ENCODE results near the gene BCL2L15.

DNA sequence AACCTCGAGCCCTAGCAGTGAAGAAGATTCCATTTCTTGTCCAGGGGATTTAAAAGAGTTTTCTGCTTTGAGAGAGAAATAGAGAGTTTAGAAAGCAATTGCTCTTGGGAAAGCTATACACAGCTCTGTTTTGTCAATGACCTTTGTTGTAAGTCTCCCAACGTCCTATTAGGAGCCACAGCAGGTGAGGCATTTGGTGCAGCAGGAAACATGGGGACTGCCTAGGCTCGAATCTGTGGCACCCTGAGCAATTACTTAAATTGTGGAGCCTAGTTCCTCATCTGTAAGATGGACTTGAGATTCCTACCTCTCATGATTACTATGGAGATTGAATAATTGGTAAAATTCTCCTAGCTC lies 25.9 kb upstream of the BCL2L15 start:
- TF ChIP-seq CSDC2 (CRISPR knock-in tag; IDR thresholded peaks at IDR 0.05) (no peak), ZFP30 (CRISPR knock-in tag; IDR thresholded peaks at IDR 0.05) (no peak), ZFP3 (CRISPR knock-in tag; IDR thresholded peaks at IDR 0.05) (no peak), TCF4 (CRISPR knock-in tag; IDR thresholded peaks at IDR 0.05; ENCODE audit: borderline replicate concordance) (no peak), ZC3H10 (CRISPR knock-in tag; IDR thresholded peaks at IDR 0.05) (no peak), SNAI2 (CRISPR knock-in tag; IDR thresholded peaks at IDR 0.05) (no peak), ESRRG (CRISPR knock-in tag; IDR thresholded peaks at IDR 0.05) (no peak), ARNTL (CRISPR knock-in tag; IDR thresholded peaks at IDR 0.05; ENCODE audit: borderline replicate concordance, low read depth) (no peak), RARB (CRISPR knock-in tag; IDR thresholded peaks at IDR 0.05) (no peak), ZNF565 (CRISPR knock-in tag; conservative IDR thresholded peaks at IDR 0.05; ENCODE audit: low read depth) (no peak)
- TF ChIP-seq, protein P1, sequence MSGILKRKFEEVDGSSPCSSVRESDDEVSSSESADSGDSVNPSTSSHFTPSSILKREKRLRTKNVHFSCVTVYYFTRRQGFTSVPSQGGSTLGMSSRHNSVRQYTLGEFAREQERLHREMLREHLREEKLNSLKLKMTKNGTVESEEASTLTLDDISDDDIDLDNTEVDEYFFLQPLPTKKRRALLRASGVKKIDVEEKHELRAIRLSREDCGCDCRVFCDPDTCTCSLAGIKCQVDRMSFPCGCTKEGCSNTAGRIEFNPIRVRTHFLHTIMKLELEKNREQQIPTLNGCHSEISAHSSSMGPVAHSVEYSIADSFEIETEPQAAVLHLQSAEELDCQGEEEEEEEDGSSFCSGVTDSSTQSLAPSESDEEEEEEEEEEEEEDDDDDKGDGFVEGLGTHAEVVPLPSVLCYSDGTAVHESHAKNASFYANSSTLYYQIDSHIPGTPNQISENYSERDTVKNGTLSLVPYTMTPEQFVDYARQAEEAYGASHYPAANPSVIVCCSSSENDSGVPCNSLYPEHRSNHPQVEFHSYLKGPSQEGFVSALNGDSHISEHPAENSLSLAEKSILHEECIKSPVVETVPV (CRISPR knock-in tag; IDR thresholded peaks at IDR 0.05) = no peak
- TF ChIP-seq, protein P2, sequence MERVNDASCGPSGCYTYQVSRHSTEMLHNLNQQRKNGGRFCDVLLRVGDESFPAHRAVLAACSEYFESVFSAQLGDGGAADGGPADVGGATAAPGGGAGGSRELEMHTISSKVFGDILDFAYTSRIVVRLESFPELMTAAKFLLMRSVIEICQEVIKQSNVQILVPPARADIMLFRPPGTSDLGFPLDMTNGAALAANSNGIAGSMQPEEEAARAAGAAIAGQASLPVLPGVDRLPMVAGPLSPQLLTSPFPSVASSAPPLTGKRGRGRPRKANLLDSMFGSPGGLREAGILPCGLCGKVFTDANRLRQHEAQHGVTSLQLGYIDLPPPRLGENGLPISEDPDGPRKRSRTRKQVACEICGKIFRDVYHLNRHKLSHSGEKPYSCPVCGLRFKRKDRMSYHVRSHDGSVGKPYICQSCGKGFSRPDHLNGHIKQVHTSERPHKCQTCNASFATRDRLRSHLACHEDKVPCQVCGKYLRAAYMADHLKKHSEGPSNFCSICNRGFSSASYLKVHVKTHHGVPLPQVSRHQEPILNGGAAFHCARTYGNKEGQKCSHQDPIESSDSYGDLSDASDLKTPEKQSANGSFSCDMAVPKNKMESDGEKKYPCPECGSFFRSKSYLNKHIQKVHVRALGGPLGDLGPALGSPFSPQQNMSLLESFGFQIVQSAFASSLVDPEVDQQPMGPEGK (CRISPR knock-in tag; IDR thresholded peaks at IDR 0.05; ENCODE audit: borderline replicate concordance) = no peak

Measured in SK-N-SH treated with all-trans-retinoic acid at 6 μM for 48 hours (cell line).